HG03354 (cell line): ENCODE data around the gene COX7A2L.

ENCODE experiments used
- ATAC-seq: cut with Tn5 transposase; IDR thresholded peaks from one replicate; pipeline ENCODE4 v1.9.1; 2021; ENCODE audit warnings: mild to moderate bottlenecking; ENCODE audit not compliant: unreplicated experiment, poor library complexity, severe bottlenecking

COX7A2L gene

DNA sequence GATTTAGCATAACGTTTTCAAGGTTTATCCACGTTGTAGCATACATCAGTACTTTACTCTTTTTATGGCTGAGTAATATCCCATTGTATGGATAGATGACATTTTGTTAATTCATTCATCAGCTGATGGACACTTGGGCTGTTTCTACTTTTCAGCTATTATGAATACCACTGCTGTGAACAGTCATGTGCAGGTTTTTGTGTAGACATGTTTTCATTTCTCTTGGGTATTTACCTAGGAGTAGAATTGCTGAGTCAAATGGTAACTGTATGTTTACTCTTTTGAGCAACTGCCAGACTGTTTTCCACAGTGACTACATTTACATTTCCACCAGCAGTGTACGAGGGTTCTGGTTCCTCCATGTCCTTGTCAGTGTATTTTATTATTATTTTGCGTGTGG is 33.9 kb downstream of the COX7A2L start:
- no peak for ATAC-seq

DNA sequence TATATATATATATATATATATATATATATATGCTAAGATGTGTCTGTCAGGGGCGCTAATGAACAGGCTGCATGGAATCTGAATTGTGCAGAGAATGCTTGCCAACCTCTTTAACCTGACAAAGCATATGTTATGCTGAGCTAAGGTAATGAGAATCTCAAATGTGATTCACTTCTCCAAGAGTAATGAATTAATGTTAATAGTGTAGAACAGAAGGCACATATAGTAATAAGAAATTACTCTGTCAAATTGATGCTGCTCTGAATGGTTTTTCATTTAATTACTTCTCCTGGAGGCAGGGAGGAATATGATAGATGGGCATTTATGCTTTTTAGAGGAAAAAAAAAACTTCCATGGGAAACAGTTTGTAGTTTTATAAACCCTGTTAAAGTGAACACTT is 35.4 kb downstream of the COX7A2L start:
- ATAC-seq = no peak

DNA sequence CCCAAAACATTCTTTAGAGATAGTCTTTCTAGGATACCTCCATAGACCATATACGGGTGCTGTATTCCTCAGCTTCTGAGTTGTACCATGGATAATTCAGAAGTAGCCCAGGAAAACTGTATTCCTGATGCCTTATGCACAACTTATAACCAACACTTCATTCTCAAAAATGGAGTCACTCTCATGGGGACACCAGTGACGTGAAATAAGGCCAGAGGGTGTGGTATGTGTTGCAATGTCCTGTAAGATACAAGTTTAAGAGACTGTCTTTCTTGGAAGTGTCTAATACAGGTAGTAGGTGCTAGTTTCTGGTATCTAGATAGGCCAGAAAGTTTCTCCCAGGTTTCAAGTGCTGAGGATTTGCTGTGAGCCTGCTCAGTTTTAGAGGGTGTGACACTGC is 36.1 kb downstream of the COX7A2L start:
- no peak for ATAC-seq

DNA sequence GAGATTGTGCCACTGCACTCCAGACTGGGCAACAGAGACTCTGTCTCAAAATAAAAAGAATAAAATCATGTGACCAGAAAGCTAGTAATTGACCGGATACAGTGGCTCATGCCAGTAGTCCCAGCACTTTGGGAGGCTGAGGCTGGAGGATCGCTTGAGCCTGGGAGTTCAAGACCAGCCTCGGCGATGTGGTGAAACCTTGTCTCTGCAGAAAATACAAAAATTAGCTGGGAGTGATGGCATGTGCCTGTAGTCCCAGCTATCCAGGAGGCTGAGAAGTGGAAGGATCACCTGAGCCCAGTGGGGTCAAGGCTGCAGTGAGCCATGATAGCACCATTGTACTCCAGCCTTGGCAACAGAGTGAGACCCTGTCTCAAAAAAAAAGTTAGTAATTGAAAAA is 36.8 kb downstream of the COX7A2L start:
- ATAC-seq = no peak

DNA sequence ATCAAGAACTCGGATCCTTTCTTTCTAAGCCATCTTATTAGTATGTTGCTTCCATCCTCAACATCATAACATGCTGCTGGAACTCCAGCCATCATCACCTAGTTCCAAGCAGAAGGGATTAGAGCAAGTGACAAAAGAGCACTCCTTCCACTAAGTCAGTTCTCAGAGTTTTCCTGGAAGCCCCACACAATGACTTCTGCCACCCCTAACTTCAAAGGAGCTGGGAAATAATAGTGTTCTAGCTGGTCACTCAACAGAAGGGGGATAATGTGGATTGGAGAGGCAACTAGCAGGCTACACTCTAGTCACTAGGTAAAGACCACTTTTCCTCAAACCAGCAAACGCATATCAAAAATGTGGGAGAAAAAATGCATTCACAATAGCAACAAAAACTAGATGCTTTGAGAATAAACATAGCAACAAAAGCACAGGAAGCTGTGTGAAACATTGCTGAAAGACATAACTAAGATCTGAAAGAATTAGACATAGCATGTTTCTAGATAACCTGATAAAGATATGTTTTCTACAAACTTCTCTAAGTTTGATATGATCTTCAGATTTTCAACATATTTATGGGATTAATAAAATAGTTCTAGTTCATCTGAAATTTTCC is 39.5 kb downstream of the COX7A2L start:
- no peak for ATAC-seq

DNA sequence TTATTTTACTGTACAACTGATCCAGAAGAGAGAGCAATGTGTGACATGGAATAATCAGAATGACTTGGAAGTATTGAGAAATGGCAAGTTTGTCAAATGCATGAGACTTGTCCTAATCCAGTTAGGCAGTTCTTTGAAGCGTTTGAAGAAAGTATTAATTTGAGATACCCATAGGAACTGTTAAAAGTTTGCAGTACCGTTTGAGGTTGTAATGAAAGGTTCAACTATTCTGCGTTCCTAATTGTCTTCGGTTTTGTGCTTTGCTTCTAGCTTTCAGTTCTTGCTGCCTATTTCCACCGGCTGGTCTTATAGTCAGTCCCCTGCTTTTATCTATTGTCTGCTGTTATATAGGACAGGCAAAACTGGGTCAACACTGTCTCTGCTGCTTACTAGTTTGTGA is 41.8 kb downstream of the COX7A2L start:
- ATAC-seq = no peak

DNA sequence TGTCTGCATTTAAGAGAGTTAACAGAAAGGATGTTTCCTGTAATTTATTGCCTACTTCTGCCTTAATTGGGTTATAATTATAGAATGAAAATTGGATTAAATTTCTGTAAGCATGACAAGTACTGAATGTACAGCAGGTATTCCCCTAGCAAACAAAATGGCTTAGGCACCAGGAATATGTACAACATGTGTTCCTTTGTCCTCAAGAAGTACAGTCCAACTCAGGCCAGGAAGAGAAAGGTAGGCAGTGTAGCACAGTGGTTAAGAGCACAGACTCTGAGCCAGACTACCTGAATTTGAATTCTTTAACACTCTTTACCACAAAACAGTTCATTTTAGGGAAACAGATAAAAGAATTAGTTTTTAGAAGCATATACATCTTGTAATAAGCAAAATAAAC is 43.1 kb downstream of the COX7A2L start:
- ATAC-seq = no peak

DNA sequence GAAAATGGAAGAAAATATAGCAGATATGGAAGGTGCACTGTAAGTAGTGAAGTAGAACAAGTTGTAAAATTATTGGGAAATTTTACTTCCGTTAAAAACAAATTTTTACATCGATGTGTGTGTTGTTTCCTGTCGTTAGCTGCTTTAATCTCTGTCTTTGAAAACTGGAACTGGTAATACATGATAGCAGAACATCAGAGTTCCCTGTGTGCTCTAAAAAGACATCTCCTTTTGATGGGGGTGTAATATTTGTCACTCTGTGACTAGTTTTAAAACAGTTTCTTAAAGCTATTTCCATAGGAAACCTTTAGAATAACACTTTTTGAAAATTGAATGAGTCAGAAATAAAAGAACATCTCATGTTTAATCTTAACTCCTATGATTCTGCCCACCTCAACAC is 43.5 kb downstream of the COX7A2L start:
- ATAC-seq = no peak

DNA sequence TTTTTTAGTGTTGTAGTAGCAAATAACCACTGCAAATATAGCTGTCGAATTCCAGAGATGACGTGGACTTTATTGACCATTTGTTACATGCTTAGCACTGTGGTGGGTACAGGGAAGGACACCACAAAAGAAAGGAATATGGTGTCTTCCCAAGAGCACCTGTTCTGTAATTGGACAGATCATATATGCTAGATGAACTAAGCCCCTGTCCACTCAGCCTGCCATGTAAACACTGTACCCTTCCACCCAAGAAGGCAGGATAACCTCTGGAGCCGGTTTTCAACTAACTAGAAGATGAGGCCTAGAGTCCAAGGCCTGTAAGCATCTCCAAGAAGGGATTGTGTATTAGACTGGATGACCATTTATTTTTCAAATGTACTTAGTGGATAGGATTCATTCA is 44.1 kb downstream of the COX7A2L start:
- no peak for ATAC-seq

DNA sequence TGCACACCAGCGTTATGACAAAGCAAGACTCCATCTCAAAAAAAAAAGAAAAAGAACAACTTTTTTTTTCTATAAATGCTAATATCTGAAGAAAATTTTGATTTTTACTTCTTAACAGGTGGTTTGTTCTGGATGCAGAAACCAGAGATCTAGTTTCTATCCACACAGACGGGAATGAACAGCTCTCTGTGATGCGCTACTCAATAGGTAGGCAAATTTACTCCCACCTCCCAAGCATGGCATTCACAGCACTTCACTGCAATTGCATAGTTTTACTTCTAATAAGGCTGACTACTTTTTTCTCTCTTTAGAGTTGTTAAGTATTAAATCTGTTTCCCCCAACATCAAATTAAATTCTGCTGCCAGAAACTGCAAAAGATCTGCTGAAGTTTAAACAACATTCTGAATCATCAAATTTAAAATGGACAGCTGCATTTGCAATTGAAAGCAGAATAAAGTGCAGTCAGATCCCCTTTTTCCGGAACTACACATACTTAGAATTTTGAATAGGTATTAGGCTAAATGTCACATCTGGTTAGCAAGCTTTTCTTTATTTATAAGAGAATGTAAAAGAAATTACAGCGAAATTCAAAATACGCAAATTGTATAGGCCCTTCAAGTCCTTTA is 45.1 kb downstream of the COX7A2L start:
- no peak for ATAC-seq

DNA sequence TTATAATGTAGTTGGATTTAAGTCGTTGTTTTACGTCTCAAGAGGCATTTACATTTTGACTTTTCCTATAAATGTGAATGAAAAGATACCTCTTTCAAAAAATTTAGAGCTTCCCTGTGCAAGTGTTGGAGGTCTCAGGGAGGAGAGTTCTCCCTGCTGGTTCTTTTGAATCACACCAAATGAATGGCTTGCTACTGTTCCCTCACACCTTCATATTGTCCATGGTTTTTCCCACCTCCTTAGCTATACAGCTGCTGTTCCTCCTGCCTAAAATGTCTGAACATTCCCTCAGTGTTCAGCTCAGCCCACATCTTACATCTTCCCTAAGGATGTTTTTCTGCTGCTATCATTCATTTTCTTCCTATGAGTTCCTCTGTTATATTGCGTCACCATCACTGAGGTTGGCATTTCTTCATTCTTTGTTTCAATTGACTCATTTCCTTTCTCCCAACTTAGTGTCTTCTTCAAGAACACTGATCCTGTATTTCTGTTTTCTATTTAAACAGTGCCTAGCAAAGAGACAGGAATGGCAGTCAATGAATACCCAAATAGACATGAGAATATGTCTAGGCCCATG is 46.0 kb downstream of the COX7A2L start:
- no peak for ATAC-seq

DNA sequence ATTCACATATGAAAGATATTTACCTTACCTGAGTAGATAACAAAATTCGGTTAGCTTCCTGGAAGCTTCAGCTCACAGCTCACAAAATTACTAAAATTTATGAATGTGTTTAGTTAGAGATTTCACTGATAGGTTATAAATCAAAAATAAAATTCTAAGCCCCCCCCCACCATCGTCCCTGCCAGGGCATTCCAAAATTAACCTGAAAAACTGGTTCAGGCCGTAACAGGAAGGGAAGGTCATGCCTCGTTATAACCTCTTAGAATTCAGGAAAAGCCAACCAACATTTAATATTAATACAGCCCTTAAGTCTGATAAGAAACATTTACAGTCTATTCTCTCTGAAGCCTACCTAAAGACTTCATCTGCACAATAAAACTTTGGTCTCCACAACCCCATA is 48.9 kb downstream of the COX7A2L start:
- no peak for ATAC-seq

DNA sequence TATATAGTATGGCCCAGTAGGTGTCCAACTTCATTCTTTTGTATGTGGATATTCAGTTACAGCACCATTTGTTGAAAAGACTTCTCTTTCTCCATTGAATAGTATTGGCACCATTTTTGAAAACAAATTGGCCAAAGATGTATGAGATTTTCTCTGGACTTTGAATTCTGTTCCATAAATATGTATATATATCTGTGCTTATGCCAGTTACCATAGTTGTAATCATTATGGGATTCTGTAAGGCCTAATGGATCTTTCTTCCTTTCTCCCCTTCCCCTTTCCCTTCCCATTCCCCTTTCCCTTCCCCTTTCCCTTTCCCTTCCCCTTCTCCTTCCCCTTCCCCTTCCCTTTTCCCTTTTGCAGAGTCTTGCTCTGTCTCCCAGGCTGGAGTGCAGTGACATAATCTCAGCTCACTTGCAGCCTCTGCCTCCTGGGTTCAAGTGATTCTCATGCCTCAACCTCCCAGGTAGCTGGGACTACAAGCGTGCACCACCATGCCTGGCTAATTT is 51.0 kb downstream of the COX7A2L start:
- no peak for ATAC-seq

DNA sequence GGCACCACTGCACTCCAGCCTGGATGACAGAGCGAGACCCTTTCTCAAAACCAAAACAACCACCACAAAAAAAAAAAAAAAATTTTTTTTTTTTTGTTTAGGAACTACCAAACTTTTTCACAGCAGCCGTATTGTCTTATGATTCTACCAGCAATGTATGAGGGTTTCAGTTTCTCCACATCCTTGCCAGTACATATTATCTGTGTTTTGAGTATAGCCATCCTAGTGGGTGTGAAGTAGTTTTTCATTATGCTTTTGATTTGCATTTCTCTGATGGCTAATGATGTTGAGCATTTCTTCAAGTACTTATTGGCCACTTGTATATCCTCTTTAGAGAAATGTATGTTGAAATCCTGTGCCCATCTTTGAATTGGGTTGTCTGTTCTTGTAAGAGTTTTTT is 51.7 kb downstream of the COX7A2L start:
- no peak for ATAC-seq

DNA sequence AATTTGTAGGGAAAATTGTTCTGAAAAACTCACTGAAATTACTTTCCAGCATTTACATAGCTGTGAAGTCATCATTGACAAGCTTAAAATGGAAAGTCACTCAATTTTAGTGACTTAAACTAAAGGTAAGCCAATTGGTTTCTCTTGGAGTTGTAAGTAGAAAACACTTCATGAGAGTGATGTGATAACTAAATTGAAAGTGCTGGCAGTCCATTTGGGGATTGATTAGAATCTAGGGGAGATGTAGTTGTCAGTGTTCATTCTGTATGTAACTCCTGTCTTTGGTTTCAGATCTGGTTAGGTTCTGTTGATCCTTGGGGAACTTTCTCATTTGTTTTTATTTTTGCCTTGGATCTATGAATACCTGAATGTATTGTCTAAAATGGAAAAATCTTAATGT is 53.8 kb downstream of the COX7A2L start:
- no peak for ATAC-seq

DNA sequence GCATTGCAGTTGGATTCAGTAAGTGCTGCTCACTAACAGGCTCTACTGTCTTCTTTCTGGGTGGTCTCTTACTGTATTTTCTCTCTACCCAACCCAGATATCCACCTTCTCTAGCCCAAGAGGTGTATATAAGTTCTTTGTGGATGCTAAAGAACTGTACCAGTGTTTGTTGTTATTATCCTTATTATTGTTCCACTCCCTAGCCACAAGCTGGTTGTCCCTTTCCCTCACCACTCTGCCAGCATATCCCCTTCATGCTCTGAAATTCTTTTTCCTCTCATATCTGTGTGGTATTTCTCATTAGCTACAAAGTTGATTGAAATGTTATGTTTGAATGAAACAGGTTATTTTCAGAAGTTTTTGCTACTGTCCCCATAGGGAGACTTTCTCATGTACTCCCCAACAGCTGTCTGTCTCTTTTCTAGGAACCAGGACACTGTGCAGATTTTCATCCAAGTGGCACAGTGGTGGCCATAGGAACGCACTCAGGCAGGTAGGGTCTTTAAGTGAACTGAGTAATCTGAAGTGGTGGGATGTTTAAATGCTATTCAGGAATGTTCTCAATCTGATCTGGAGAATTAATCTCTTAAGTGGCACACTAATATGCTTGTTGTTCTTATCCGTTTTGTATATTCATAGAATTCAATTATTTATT is 56.8 kb downstream of the COX7A2L start:
- no peak for ATAC-seq

DNA sequence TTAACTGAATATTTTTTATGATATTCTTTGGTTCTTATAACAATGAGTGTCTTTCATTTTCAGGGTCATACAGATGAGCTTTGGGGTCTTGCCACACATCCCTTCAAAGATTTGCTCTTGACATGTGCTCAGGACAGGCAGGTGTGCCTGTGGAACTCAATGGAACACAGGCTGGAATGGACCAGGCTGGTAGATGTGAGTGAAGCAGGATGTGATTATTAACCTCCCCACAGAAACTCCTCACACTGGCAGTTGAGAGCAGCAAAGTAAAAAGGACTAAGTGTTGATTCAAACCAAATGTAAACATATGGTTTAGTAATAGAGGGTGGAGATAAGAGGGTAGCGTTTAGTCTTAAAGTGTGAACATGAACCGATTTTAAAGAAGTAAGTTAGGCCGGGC is 57.8 kb downstream of the COX7A2L start:
- ATAC-seq = no peak

DNA sequence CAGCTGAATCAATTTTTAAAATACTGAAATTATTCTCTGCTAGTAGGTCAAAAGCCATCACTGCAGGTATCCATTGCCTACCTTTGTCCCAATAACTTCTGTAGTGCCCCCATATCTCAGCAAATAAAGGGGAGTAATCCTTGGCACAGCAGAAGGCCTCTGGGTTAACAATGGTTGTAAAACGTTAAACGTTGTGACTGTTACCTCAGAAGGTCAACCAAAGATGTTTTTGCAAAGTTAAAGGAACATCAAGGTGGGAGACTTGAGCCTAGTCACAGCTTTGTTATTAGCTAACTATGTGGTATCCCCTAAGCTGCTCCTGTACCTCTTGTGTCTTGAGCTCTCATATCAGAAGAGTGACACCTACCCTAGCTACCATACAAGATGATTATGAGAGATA is 60.5 kb downstream of the COX7A2L start:
- ATAC-seq = no peak
